ENCODE measurements around the gene NARF.
"Not testable (repeated sequence)": the region's sequence is repeated elsewhere in the genome, so short reads cannot be mapped to it uniquely, and the experiment has no call there.

NARF gene

DNA sequence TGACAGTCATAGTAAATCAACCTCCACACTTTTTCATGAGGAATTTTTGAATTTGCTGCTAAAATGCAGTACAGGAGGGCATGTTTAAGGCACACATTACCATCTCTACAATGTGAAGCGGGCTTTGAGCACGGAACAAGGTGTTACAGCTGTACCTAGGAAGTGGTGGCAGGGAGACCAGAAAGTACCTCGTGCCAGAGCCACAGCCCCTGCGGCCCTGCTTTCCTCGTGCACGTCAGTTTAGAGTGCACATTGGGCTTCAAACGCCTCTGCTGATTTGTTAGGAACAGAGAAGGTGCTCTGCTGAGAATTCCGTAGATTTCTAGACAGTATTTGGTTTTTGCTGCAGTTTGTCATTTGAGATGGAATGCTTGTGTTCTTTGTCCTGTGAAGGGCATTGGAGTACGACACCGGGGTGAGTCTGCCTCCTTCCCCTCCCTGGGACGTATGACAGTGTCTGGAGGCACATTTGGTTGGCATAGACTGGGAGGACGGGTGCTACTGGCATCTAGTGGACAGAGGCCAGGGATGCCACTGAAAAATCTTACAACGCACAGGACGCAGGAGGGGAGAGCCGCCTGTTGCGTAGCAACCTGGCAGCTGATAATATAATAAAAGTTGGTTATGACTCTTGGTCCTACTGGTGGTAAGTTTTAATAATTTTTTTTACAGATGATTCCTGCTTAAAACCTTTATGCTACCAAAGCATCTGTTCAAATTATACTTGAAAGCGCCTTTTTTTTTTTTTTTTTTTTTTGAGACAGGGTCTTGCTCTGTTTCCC is 70.1 kb downstream of the NARF start:
- no peak overlapping the region for H3K4me3 ChIP-seq (ENCODE audit: control insufficient read depth, low read depth, low read length)
- TF ChIP-seq CTCF (conservative IDR thresholded peaks at IDR 0.05; ENCODE audit: control insufficient read depth, insufficient read depth, low read depth, low read length) = peak; percentile 37
- peak; percentile 60 for DNase-seq (ENCODE audit: low read depth)

GRCh38 chr17:82529914-82530300 is 71.4 kb downstream of the NARF start:
- DNase-seq (ENCODE audit: low read depth) = no peak
- H3K4me3 ChIP-seq (ENCODE audit: control insufficient read depth, low read depth, low read length) = no peak overlapping the region
- no peak for TF ChIP-seq CTCF (conservative IDR thresholded peaks at IDR 0.05; ENCODE audit: control insufficient read depth, insufficient read depth, low read depth, low read length)

- peak; percentile 80 for DNase-seq (ENCODE audit: low read depth)
- TF ChIP-seq CTCF (conservative IDR thresholded peaks at IDR 0.05; ENCODE audit: control insufficient read depth, insufficient read depth, low read depth, low read length) = no peak
- H3K4me3 ChIP-seq (ENCODE audit: control insufficient read depth, low read depth, low read length) = no peak overlapping the region
Measured at GRCh38 chr17:82531431-82531881, 72.9 kb downstream of the NARF start.

DNA sequence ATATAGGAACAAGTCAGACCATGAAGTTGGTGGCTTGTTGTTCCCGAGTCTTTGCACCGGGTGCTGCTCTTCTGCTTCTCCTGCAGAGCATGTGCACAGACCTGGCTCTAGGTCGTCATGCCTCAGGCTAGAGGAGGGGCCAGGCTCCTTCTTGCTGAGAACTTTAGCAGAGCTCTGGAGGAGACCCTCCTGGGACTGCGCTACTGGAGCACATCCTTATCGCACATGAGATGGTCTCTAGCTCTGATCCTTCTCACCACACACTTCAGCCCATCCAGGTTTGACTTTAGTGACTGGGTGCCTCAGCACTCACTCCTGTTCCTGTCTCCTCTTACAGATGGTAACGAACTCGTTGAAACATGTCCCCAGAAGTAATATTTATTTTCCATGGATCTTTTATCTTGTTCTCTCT is 75.9 kb downstream of the NARF start:
- TF ChIP-seq CTCF (conservative IDR thresholded peaks at IDR 0.05; ENCODE audit: control insufficient read depth, insufficient read depth, low read depth, low read length) = no peak
- DNase-seq (ENCODE audit: low read depth) = no peak
- no peak overlapping the region for H3K4me3 ChIP-seq (ENCODE audit: control insufficient read depth, low read depth, low read length)

DNA sequence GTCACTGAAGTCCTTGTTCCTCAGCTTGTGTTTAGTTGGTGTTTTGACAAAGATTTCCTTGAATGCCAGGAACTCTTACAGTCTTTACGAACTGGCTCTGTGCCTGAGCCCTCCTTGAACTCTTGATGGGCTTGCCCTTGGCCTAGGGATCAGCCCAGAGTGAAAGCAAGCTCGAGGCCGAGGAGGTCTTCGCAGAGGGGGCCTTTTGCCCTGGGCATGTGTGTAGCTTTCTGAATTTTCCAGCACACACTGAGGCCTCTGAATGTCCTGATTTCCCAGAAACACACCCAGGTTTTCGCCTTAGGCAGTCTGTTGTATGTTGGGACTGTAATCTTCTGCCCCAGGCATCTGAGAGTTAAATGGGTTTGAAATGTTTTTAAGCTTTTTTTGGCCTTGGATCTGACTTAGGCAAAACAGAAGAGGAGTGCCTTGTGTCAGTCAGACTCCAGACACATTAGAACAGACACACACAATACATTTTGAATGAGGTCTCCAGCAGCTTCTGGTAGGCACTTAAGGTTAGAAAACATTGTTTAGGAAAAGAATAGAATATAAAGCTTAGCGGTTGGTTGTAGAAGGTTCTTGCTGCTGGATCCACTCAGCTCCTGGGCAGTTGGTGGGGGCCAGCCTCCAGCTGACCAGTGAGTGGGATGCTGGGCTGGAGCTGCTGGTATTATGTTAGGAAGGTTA is 78.1 kb downstream of the NARF start:
- peak overlapping the region; percentile 6 for H3K4me3 ChIP-seq (ENCODE audit: control insufficient read depth, low read depth, low read length)
- DNase-seq (ENCODE audit: low read depth) = no peak
- TF ChIP-seq CTCF (conservative IDR thresholded peaks at IDR 0.05; ENCODE audit: control insufficient read depth, insufficient read depth, low read depth, low read length) = no peak

GRCh38 chr17:82537228-82537627 is 78.7 kb downstream of the NARF start:
- H3K4me3 ChIP-seq (ENCODE audit: control insufficient read depth, low read depth, low read length); DNase-seq (ENCODE audit: low read depth): not testable (repeated sequence)

- DNase-seq (ENCODE audit: low read depth) = not testable (repeated sequence)
Measured at GRCh38 chr17:82539076-82539475, 80.5 kb downstream of the NARF start.

More at GRCh38 chr17:82539076-82539475, 80.5 kb downstream of the NARF start:
- not testable (repeated sequence) for H3K4me3 ChIP-seq (ENCODE audit: control insufficient read depth, low read depth, low read length)

Measured in fibroblast of mammary gland (primary cell).